Measurements from ENCODE around the gene PRAC1.

PRAC1 gene

GRCh38 chr17:48731355-48731754 is 9.0 kb upstream of the PRAC1 start:
- no peak overlapping the region for H4K12ac ChIP-seq (ENCODE audit: low read depth, low read length)
- H3K4ac ChIP-seq (ENCODE audit: low read depth, low read length): no peak overlapping the region
- H2BK12ac ChIP-seq (ENCODE audit: low read length): no peak overlapping the region
- H3K4me3 ChIP-seq (ENCODE audit: low read depth, low read length): no peak overlapping the region
- H3K14ac ChIP-seq (ENCODE audit: low read length): no peak overlapping the region
- H3K18ac ChIP-seq (ENCODE audit: low read length): no peak overlapping the region
- H3K4me2 ChIP-seq (ENCODE audit: low read length): no peak overlapping the region
- no peak overlapping the region for H2AFZ ChIP-seq (ENCODE audit: insufficient read depth, low read length, poor library complexity)
- H3K9ac ChIP-seq (ENCODE audit: low read length): no peak overlapping the region
- no peak overlapping the region for H2BK120ac ChIP-seq (ENCODE audit: insufficient read depth, low read length, poor library complexity)
- peaks cover 3 to 6% of the 10 kb centered on the region in 2 experiments for H3K4me1 ChIP-seq (ENCODE audit: control insufficient read depth in 1 of 2, insufficient read depth in 2 of 2, low read length in 2 of 2)
- H4K8ac ChIP-seq (ENCODE audit: low read depth, low read length): no peak overlapping the region
- H3K9me3 ChIP-seq (ENCODE audit: insufficient read depth, low read depth, low read length): peaks cover 9% of the 10 kb centered on the region
- H2BK5ac ChIP-seq (ENCODE audit: low read depth, low read length, poor library complexity): no peak overlapping the region
- no peak overlapping the region for H4K91ac ChIP-seq (ENCODE audit: low read depth, low read length)
- no peak overlapping the region for H3K23ac ChIP-seq (ENCODE audit: low read length)
- no peaks in the 10 kb centered on the region for H3K79me2 ChIP-seq (ENCODE audit: control insufficient read depth, insufficient read depth, low read length, poor library complexity)
- peaks cover 81% of the 10 kb centered on the region for H3K27me3 ChIP-seq (ENCODE audit: insufficient read depth, low read length)
- no peak overlapping the region for H2AK5ac ChIP-seq (ENCODE audit: low read length)
- no peaks in the 10 kb centered on the region for H3K36me3 ChIP-seq (ENCODE audit: control insufficient read depth in 1 of 2, insufficient read depth in 2 of 2, low read length in 2 of 2)
- no peak overlapping the region for H3K27ac ChIP-seq (ENCODE audit: low read depth, low read length)
- H3K79me1 ChIP-seq (ENCODE audit: low read length): no peaks in the 10 kb centered on the region
- no peak for DNase-seq

DNA sequence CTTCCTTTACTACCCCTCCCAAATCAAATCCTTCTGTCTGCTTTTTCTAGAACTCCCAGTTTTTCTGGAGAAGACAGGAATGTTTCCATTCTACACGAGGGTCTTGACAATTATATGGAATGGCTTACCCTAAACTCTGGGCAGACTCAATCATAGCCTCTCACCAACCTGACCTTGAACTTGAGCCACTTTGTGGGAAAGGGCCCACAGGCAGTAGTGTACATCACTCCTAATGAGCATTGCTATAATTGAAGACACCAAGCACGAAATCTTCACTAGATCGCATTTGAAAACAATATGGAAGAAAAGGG is 7.9 kb upstream of the PRAC1 start:
- no peak overlapping the region for H3K9ac ChIP-seq (ENCODE audit: low read length)
- H3K18ac ChIP-seq (ENCODE audit: low read length): no peak overlapping the region
- no peak overlapping the region for H3K4me3 ChIP-seq (ENCODE audit: low read depth, low read length)
- no peak overlapping the region for H2AK5ac ChIP-seq (ENCODE audit: low read length)
- H3K9me3 ChIP-seq (ENCODE audit: insufficient read depth, low read depth, low read length): peaks cover 9% of the 10 kb centered on the region
- H3K4me1 ChIP-seq (ENCODE audit: control insufficient read depth in 1 of 2, insufficient read depth in 2 of 2, low read length in 2 of 2): peaks cover 3 to 6% of the 10 kb centered on the region in 2 experiments
- H3K4me2 ChIP-seq (ENCODE audit: low read length): no peak overlapping the region
- no peak overlapping the region for H2BK120ac ChIP-seq (ENCODE audit: insufficient read depth, low read length, poor library complexity)
- H3K79me2 ChIP-seq (ENCODE audit: control insufficient read depth, insufficient read depth, low read length, poor library complexity): no peaks in the 10 kb centered on the region
- H2BK12ac ChIP-seq (ENCODE audit: low read length): no peak overlapping the region
- H3K23ac ChIP-seq (ENCODE audit: low read length): no peak overlapping the region
- WGBS (ENCODE audit: extremely low coverage, insufficient coverage, insufficient read length): no CpG with 5 or more reads among the region's 3 CpGs
- H3K79me1 ChIP-seq (ENCODE audit: low read length): no peaks in the 10 kb centered on the region
- H4K91ac ChIP-seq (ENCODE audit: low read depth, low read length): no peak overlapping the region
- peaks cover 81% of the 10 kb centered on the region for H3K27me3 ChIP-seq (ENCODE audit: insufficient read depth, low read length)
- H3K27ac ChIP-seq (ENCODE audit: low read depth, low read length): no peak overlapping the region
- H3K4ac ChIP-seq (ENCODE audit: low read depth, low read length): no peak overlapping the region
- H4K12ac ChIP-seq (ENCODE audit: low read depth, low read length): no peak overlapping the region
- DNase-seq: no peak
- H3K14ac ChIP-seq (ENCODE audit: low read length): no peak overlapping the region
- H4K8ac ChIP-seq (ENCODE audit: low read depth, low read length): no peak overlapping the region
- no peak overlapping the region for H2AFZ ChIP-seq (ENCODE audit: insufficient read depth, low read length, poor library complexity)
- H3K36me3 ChIP-seq (ENCODE audit: control insufficient read depth in 1 of 2, insufficient read depth in 2 of 2, low read length in 2 of 2): no peaks in the 10 kb centered on the region
- H2BK5ac ChIP-seq (ENCODE audit: low read depth, low read length, poor library complexity): no peak overlapping the region

DNA sequence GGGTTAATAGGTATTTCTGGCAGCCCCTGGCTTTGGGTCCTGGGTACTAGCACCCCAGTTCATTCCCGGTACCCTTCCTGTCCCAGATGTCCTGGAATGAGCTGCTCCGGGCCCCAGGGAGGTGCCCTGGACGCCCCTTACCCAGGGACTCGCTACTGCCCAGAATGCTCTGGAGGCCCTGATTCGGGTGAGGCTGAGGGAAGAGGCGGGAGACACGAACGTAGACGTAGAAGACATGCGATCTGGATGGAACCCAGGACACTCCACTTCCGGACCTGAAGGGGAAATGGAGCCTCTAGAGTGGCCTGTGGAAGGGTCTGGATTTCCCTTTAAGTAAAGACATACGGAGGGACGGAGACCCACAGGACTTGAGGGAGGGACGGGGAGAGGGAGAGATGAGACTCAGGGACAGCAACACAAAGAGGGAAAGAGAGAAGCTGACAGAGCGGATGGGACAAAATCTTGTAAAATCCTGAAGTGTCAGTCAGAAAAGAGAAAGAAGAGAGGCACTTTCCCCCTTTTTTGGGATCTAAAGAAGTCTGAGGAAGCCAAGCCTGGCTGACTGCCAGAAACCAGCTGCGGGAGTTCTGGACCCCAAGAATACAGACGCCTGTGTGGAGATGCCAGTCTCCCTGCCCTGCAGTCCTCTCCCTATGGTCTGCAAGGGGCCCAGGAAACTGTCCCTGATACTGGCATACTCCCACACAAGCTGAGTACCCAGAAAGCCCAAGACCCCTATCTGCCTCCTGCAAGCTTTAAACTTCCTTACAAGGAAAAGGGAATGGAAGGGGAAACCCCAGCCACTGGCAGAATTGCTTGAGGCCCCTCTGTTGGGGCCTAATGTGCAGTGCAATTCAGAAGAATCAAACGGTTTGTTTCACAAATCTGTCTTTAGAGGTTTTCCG is 7.3 kb upstream of the PRAC1 start:
- H4K91ac ChIP-seq (ENCODE audit: low read depth, low read length): no peak overlapping the region
- H2AK5ac ChIP-seq (ENCODE audit: low read length): no peak overlapping the region
- DNase-seq: no peak
- no peak overlapping the region for H4K8ac ChIP-seq (ENCODE audit: low read depth, low read length)
- H3K27me3 ChIP-seq (ENCODE audit: insufficient read depth, low read length): peaks cover 81% of the 10 kb centered on the region
- no peak overlapping the region for H3K27ac ChIP-seq (ENCODE audit: low read depth, low read length)
- no peak overlapping the region for H4K12ac ChIP-seq (ENCODE audit: low read depth, low read length)
- no peak overlapping the region for H2BK5ac ChIP-seq (ENCODE audit: low read depth, low read length, poor library complexity)
- H3K14ac ChIP-seq (ENCODE audit: low read length): no peak overlapping the region
- no peaks in the 10 kb centered on the region for H3K36me3 ChIP-seq (ENCODE audit: control insufficient read depth in 1 of 2, insufficient read depth in 2 of 2, low read length in 2 of 2)
- H3K23ac ChIP-seq (ENCODE audit: low read length): no peak overlapping the region
- no peak overlapping the region for H3K18ac ChIP-seq (ENCODE audit: low read length)
- H3K4me3 ChIP-seq (ENCODE audit: low read depth, low read length): no peak overlapping the region
- H2AFZ ChIP-seq (ENCODE audit: insufficient read depth, low read length, poor library complexity): no peak overlapping the region
- H3K79me1 ChIP-seq (ENCODE audit: low read length): no peaks in the 10 kb centered on the region
- H3K4me2 ChIP-seq (ENCODE audit: low read length): no peak overlapping the region
- H3K4me1 ChIP-seq (ENCODE audit: control insufficient read depth in 1 of 2, insufficient read depth in 2 of 2, low read length in 2 of 2): peaks cover 3 to 6% of the 10 kb centered on the region in 2 experiments
- peaks cover 9% of the 10 kb centered on the region for H3K9me3 ChIP-seq (ENCODE audit: insufficient read depth, low read depth, low read length)
- no peak overlapping the region for H2BK12ac ChIP-seq (ENCODE audit: low read length)
- H3K9ac ChIP-seq (ENCODE audit: low read length): no peak overlapping the region
- no peak overlapping the region for H3K4ac ChIP-seq (ENCODE audit: low read depth, low read length)
- H3K79me2 ChIP-seq (ENCODE audit: control insufficient read depth, insufficient read depth, low read length, poor library complexity): no peaks in the 10 kb centered on the region
- no CpG with 5 or more reads among the region's 19 CpGs for WGBS (ENCODE audit: extremely low coverage, insufficient coverage, insufficient read length)
- H2BK120ac ChIP-seq (ENCODE audit: insufficient read depth, low read length, poor library complexity): no peak overlapping the region

GRCh38 chr17:48728232-48729231 is 6.2 kb upstream of the PRAC1 start, which contains the start of gene HOXB13:
TSS of gene HOXB13 (minus strand) at chr17:48728750. CDS start at chr17:48728593, 157 bp downstream.
- Histone ChIP-seq H2BK12ac (ENCODE audit: low read length) (no peak within 1 kb of the TSS), H3K4me2 (ENCODE audit: low read length) (peak within 1 kb of the TSS; percentile 44), H2BK5ac (ENCODE audit: low read depth, low read length, poor library complexity) (no peak within 1 kb of the TSS), H3K4ac (ENCODE audit: low read depth, low read length) (no peak within 1 kb of the TSS), H3K9ac (ENCODE audit: low read length) (no peak within 1 kb of the TSS), H2AFZ (ENCODE audit: insufficient read depth, low read length, poor library complexity) (peak within 1 kb of the TSS; percentile 30), H4K91ac (ENCODE audit: low read depth, low read length) (no peak within 1 kb of the TSS), H2AK5ac (ENCODE audit: low read length) (no peak within 1 kb of the TSS), H3K23ac (ENCODE audit: low read length) (no peak within 1 kb of the TSS), H2BK120ac (ENCODE audit: insufficient read depth, low read length, poor library complexity) (no peak within 1 kb of the TSS), H3K18ac (ENCODE audit: low read length) (no peak within 1 kb of the TSS), H3K9me3 (ENCODE audit: insufficient read depth, low read depth, low read length) (peaks cover 9% of the 10 kb centered on the region), H4K12ac (ENCODE audit: low read depth, low read length) (no peak within 1 kb of the TSS), H3K79me1 (ENCODE audit: low read length) (no peaks in the 10 kb centered on the region), H3K79me2 (ENCODE audit: control insufficient read depth, insufficient read depth, low read length, poor library complexity) (no peaks in the 10 kb centered on the region), H3K27me3 (ENCODE audit: insufficient read depth, low read length) (peaks cover 80% of the 10 kb centered on the region), H4K8ac (ENCODE audit: low read depth, low read length) (no peak within 1 kb of the TSS), H3K27ac (ENCODE audit: low read depth, low read length) (no peak within 1 kb of the TSS), H3K36me3 (ENCODE audit: control insufficient read depth in 1 of 2, insufficient read depth in 2 of 2, low read length in 2 of 2) (no peaks in the 10 kb centered on the region), H3K4me1 (ENCODE audit: control insufficient read depth in 1 of 2, insufficient read depth in 2 of 2, low read length in 2 of 2) (peaks cover 3 to 6% of the 10 kb centered on the region in 2 experiments), H3K4me3 (ENCODE audit: low read depth, low read length) (no peak within 1 kb of the TSS), H3K14ac (ENCODE audit: low read length) (no peak within 1 kb of the TSS)
- peak; percentile 33 to 53 for DNase-seq
- WGBS (ENCODE audit: extremely low coverage, insufficient coverage, insufficient read length): no CpG with 5 or more reads among the region's 55 CpGs

Measured in trophoblast cell (in vitro differentiated cells and primary cell).